AG09309 (cell line): Measurements from ENCODE around the gene HIBCH.

ENCODE experiments used
- DNase-seq: peaks from one replicate; pipeline ENCODE4 v3.0.0-alpha.2; 2010; ENCODE audit warnings: low read depth
- H3K4me3 ChIP-seq: 2 replicates; pipeline ENCODE4 v1.5.1; 2011; ENCODE audit warnings: mild to moderate bottlenecking, low read depth, low read length, moderate library complexity; ENCODE audit not compliant: control insufficient read depth
- TF ChIP-seq, protein P1 (sequence below): IDR thresholded peaks from 2 replicates; pipeline ENCODE4 v1.5.1; 2011; ENCODE audit warnings: mild to moderate bottlenecking, low read depth, low read length, inconsistent platforms; ENCODE audit not compliant: insufficient read depth, control insufficient read depth; ENCODE audit errors: missing control alignments

The HIBCH gene

DNA sequence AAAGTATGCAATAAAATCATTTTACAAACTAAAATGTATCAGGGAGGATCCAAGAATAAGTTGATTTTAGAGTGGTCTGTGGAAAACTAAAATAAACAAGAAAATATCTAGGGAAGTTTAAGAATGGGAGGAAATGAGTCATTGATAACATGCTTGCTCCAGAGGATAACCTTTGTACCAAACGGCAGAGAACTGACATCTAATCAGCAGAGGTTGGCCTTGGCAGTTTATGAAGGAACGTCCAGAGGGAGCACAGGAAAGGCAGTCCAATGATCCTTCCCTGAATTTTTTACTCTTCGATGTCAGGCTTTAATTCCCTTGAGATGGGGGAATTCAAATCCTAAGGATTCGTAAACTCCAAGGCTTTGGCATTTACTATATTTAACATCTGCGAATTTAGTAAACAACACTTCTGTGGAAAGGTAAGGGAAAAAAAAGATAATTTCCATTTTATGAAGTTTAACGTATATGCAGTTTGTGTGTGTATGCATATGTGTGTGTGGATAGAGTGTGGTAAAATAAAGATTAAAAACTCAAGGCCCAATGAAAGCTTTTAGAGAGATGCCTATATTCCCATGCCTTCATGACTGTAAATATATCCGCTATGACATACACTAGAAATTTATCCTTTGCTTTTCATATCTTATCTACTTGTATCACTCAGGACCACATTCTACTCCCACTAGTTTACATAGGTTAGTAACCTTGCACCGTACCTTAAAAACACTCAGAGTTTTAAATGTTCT, 15.0 kb upstream of the HIBCH start:
- no peak for DNase-seq
- no peak overlapping the region for H3K4me3 ChIP-seq
- TF ChIP-seq, protein P1, sequence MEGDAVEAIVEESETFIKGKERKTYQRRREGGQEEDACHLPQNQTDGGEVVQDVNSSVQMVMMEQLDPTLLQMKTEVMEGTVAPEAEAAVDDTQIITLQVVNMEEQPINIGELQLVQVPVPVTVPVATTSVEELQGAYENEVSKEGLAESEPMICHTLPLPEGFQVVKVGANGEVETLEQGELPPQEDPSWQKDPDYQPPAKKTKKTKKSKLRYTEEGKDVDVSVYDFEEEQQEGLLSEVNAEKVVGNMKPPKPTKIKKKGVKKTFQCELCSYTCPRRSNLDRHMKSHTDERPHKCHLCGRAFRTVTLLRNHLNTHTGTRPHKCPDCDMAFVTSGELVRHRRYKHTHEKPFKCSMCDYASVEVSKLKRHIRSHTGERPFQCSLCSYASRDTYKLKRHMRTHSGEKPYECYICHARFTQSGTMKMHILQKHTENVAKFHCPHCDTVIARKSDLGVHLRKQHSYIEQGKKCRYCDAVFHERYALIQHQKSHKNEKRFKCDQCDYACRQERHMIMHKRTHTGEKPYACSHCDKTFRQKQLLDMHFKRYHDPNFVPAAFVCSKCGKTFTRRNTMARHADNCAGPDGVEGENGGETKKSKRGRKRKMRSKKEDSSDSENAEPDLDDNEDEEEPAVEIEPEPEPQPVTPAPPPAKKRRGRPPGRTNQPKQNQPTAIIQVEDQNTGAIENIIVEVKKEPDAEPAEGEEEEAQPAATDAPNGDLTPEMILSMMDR = no peak

DNA sequence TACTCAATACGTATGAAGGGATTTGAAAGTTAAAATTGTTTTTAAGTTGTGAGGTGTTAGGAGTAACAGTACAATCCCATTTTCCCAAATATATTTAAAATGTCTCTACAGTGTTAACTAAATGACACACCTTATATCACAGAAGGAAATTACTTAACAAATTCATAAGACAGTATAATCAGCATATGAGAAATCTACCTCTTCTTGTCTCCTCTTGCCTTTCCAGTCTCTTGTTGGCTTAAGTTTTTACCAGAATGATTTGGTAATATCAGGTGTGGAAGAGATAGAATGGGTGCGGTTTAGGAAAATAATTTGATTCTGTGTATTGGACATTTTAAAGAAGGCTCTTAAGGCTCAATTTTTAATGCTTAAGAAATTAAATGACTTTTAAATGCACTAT, 14.3 kb upstream of the HIBCH start:
- TF ChIP-seq, protein P1 = no peak
- DNase-seq = no peak
- H3K4me3 ChIP-seq = no peak overlapping the region

- DNase-seq = no peak
- TF ChIP-seq, protein P1 = no peak
- no peak overlapping the region for H3K4me3 ChIP-seq
Observed at GRCh38 chr2:190333395-190333794, 13.8 kb upstream of the HIBCH start.

DNA sequence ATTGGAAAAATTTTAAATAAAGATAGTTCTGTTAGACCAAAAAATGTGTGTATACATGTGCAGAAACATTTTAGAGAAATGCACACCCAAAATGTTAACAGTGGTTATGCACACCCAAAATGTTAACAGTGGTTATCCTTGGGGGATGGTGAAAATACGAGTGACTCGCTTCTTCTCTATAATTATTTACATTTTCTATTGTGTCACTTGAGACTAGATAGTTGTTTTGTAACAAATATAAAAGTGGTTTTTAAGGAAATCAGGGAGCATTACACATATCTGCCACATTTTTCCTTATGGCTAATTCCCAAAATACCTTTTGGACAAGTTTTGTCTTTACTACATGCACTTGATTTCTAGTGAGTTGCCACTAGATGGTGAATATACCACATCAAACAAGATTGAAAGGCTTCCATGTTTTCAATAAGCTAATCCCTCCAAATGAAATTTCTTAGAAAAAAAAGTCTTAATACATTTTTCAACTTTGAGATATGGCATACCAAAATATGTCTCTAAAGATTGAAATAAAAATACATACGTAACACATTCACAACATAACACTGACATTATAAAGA, 9.0 kb upstream of the HIBCH start:
- TF ChIP-seq, protein P1 = peak; percentile 15

GRCh38 chr2:190327867-190328572, 8.4 kb upstream of the HIBCH start:
- H3K4me3 ChIP-seq = no peak overlapping the region
- DNase-seq = no peak
- TF ChIP-seq, protein P1 = no peak

More for the DNA sequence above, 9.0 kb upstream of the HIBCH start:
- no peak for DNase-seq
- H3K4me3 ChIP-seq = no peak overlapping the region

- no peak for DNase-seq
- H3K4me3 ChIP-seq = no peak overlapping the region
- TF ChIP-seq, protein P1 = no peak
Observed at GRCh38 chr2:190325588-190325987, 6.0 kb upstream of the HIBCH start.
